Hematopoietic multipotent progenitor cell treated with erythropoietin and hydrocortisone succinate and interleukin-3 and kit ligand, for 15 days (in vitro differentiated cells): ENCODE measurements around the gene LZTR1.

Experiments used
- DNase-seq: peaks from one replicate; pipeline ENCODE4 v3.0.0-alpha.2; 2015; ENCODE audit warnings: low spot score

The LZTR1 gene

DNA sequence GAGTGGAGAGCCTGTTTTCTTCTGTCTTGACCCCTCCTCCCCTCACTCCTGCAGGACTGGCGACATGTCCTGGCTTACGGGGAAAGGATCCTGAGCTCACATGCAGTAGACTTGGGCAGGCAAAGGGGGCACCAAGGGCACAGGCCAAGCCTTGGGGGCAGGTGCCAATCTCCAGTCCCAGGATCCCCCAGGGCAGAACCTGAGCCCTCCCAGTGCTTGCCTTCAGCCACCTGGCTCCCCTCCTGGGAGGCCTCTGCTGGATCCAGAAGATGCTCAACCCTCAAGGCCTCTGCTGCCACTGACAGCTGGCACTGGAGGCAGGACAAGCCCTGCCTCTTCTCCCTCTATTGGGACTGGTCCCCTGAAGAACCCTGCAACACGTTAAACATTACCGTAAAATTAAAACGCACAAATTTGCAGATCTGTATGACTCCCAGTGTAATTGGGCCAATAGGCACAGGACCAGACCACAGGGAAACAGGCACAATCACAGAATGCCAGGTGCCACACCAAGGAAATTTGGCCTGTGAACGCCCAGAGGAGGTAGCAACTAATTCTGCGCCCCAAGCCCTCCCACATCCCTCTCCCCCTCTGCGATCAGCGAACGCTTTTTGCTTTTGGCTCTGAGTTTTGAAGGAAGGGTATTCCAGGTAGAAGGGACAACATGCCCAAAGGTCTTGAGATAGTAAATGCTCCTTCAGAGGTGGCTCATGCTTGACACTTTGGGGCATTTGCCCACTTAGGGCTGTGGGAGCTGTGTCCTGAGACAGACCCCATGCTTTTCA is 967 bp upstream of the LZTR1 start:
- no peak for DNase-seq

DNA sequence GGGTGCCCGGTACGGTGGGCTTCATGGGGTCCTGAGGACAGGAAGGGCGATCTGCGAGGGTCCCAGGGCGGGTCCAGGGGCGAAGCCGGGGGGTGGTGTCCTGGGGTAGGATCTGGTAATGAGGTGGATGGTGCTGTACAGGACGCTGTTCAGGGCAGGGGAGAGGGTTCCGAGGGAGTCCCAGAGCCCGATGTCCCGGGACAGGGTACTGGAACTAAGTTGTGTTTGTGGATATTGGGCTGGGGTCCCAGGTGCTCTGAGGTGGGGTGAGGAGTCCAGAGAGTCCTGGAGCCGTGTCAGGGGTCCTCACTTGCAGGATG is 426 bp downstream of the LZTR1 start:
- no peak for DNase-seq

DNA sequence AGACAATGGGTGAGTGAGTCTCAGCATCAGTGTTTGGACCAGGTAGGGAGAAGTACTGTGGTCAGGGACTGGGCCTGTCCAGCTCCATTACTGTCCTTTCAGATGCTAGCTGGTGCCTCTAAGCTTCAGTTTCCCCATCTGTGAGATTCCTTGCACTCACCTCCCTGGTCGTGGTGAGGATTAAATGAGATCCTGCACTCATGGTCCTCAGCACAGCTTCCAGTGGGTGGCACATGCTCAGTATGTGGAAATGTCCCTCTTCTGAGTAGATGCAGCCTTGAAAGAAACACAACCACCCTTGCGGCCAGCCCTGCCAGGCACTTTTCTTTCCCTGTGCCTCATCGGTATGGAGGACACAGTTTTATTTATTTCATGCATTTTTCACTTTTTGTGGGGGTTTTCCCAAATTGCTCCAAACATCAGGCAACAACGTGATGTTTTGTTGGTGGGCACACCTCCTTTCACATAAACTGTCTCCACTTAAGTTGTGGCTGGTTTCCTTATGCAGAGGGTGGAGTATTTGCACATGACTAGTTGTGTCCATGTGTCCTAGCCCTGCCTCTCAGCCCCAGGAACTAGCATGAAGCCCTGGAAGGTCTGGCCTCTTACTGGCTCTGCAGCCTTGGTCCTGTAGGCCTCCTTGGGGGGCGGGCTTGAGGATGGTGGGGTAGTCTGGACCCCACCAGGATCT is 1.1 kb downstream of the LZTR1 start:
- no peak for DNase-seq

DNA sequence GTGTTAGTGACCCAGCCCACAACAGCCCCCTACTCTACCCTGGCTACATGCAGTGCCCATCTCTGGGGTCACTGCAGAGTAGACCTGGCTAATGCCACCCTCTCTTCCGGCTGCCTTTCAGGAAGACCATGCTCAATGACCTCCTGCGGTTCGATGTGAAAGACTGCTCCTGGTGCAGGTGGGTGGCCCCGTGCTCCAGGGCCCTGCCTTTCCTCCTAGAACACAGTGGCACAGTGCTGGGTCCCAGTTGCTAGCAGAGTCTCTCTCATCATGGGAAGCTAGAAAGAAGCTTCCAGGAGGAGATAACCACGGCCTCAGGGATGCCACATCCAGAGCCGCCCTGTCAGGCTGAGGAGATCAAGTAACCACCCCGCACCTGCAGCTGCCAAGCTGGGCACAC is 3.6 kb downstream of the LZTR1 start:
- no peak for DNase-seq

DNA sequence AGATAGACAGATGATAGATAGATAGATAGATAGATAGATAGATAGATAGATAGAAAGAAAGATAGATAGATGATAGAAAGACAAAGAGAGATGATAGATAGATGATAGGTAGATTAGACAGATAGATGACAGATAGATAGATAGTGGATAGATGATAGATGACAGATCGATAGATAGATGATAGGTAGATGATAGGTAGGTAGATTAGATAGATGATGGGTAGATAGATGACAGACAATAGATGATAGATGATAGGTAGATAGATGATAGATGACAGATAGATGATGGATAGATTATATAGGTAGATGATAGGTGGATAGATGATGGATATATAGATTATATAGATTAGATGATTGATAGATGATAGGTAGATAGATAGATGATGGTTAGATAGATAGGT is 4.3 kb downstream of the LZTR1 start:
- no peak for DNase-seq

DNA sequence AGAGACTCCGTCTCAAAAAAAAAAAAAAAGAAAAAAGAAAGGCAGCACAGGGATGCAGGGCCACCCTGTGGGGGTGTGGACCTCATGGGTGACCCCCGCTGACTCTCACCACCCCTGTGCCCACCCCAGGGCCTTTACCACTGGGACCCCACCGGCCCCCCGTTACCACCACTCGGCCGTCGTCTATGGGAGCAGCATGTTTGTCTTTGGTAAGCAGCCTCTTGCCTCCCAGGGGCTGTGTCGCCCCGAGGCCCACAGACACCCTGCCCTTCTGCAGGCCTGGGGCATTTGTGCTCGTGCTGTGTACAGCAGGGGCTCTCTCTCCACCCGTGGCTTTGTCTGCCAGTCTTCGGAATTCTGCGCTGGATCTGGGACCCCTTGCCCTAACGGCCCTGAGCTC is 5.3 kb downstream of the LZTR1 start:
- DNase-seq, result no peak

DNA sequence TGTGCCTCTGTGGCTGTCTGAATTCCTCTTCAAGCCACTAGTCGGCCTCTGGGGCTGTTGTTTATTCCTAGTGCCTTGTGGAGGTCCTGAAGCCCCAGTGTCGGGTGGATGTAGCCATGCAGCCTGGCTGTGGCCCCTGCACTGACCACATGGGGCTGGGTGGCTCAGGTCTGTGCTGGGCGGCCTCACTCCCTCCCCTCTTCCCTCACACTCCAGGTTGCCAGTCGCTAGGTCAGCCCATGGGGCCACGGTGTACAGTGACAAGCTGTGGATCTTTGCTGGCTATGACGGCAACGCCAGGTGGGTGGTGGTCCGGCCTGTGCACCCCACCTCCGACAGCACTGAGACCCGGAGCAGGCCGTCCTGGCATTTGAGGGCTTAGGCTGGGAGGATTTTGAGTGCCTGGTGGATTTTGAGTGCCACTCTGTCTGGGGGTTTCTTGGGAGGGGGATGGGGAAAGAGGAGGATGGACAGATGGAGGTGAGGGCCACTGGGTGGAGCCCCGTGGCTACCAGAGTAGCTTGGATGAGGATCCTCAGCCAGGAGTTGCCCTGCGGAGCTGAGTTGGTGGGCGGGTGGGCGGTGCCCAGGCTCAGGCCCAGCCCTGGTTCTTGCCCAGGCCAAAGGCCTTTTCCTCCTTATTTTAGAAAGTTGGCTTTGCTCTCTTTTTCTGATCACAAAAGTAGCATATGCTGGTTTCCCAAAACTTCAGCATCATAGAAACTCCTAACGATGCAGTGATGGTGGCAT is 6.7 kb downstream of the LZTR1 start:
- no peak for DNase-seq

DNA sequence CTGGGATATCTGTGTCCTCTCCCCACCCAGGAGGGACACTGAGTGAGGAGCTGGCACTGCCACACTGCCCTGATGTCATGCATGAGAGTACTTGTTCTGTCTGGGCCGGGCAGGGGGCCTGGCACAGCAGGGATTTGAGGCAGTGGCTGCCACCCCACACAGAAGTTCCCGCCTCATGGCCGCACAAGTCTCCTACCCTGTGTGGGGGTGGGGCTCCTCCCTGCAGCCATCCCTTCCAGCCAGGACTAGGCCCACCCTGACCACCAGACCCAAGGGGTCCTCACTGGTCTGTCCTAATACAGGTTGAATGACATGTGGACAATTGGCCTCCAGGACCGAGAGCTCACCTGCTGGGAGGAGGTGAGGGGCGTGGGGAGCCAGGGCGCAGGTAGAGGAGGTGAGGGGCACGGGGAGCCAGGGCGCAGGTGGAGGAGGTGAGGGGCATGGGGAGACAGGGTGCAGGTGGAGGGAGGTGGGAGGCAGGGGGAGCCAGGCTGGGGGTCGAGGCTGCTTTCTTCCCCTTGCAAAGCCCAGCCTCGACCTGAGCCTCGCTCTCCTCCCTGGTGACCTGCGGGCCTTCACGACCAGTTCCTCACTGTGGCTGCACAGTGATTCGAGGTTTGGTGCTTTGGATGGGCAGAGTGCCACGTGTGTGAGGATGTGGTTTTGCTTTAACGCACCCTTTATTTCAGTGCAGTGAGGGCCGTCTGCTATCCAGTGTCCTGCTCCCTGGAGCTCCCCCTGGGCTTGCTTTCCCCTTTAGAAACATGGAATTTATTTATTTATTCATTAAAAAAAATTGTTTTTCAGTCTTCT is 7.4 kb downstream of the LZTR1 start:
- DNase-seq, result no peak

DNA sequence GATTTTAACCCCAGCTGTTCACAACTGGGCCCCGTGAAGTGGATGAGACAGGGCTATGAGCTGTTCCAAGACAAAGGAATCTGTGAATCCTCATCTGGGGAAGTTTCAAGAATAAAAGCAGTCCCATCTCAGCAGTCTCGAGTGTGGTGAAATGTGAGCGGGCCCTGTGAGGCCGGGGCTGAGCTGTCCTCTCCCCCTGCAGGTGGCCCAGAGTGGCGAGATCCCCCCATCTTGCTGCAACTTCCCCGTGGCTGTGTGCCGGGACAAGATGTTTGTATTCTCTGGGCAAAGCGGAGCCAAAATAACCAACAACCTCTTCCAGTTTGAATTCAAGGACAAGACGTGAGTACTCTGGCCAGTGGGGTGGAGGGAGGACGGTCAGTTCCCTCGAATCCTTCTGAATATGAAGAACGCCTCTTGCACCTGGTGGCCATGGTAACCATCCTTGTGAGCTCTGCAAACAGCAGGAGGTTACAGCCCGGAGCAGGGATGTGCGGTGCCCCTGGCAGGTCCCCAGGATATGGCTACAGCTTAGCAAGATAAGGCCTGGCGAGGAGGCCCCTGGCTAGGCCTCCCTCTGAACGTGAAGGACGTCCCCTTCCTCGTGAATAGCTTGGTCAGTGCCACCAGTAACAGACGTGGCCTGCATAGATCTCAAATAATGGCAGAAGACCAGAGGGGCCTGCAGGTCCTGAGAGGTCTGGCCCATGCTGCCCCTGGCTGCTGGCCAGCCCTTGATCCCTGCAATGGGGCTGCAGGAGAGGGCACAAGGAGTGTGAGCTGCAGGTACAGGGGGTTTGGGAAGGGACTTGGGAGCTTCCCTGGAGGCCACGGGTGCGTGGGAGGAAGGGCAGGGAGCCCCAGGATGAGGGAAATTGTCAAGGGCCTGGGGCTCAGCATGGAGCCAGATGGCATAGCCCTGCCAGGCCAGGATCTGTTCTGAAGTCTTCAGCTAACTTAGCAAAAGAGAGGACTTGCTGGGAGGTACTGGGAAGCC is 8.4 kb downstream of the LZTR1 start:
- no peak for DNase-seq

DNA sequence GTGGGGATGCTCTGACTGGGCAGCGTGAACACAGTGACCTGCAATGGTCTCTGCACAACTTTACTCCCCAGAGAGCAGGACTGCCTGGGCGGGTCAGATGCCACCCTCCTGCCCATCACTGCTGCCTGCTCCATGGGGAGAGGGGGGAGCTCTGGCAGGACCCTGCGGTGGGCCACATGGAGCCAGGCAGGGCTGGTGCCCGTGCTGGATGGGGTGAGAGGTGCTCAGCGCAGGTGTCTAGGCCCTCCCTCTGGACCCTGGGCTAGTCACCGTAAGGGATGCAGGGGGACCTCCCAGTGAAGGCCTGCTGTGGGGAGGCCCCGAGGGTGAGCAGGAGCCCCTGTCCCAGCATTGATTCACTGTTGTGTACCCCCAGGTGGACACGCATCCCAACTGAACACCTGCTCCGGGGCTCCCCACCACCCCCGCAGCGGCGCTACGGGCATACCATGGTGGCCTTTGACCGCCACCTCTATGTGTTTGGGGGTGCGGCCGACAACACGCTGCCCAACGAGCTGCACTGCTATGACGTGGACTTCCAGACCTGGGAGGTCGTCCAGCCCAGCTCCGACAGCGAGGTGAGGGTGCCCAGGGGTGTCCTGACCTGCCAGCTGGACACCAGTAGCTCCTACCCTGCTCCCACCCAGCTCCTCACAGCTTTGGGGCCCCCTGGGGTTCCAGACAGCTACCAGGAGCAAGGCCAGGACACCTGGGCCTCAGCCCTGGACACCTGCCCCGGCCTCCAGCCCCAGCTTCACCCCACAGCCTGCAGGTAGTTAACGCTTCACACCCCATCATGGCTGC is 9.4 kb downstream of the LZTR1 start:
- no peak for DNase-seq

DNA sequence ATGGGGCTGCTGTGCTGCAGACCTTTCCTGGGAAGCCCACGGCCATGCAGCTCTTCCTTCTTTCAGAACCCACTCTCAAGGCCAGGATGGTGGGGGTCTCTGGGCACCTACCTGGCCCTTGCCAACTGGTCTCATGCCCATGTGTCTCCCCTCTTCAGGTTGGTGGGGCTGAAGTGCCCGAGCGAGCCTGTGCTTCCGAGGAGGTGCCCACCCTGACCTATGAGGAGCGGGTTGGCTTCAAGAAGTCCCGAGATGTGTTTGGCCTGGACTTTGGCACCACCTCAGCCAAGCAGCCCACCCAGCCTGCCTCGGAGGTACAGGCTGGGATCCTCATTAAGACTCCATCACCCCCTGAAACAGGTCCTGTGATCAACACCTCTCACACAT is 10.0 kb downstream of the LZTR1 start:
- DNase-seq, result no peak

DNA sequence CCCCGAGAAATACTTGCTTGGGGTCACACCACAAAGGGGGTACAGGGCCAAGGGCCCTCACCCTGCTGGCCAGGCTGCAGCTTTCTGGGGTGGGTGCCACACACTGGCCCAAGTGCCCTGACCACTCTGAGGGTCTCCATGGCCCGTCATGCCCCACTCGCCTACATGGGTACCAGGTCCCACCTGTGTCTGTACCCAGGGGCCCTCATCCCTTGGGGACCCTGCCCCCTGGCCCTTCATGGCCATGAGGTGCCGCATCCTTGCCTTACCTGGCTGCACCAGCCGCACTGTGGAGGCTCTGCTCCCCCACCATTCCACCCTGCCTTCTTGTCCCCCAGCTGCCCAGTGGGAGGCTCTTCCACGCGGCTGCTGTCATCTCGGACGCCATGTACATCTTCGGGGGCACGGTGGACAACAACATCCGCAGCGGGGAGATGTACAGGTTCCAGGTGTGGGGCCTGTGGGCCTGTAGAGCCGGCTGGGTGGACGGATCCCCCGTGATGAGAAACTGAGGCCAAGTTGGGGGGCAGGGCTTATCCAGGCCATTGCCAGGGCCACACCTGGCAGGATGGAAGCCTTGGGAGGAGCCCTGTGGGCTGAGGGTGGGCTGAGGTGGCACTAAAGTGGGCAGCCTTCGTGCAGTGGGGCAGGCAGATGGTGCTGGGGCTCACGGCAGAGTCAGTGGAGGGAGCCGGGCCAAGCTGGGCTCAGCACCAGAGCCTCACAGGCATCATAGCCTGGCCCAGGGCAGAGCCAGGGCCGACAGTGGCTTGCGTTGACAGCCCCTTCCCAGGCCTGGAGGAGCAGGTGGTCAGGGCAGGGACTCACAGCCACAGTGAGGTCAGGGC is 10.6 kb downstream of the LZTR1 start:
- no peak for DNase-seq

DNA sequence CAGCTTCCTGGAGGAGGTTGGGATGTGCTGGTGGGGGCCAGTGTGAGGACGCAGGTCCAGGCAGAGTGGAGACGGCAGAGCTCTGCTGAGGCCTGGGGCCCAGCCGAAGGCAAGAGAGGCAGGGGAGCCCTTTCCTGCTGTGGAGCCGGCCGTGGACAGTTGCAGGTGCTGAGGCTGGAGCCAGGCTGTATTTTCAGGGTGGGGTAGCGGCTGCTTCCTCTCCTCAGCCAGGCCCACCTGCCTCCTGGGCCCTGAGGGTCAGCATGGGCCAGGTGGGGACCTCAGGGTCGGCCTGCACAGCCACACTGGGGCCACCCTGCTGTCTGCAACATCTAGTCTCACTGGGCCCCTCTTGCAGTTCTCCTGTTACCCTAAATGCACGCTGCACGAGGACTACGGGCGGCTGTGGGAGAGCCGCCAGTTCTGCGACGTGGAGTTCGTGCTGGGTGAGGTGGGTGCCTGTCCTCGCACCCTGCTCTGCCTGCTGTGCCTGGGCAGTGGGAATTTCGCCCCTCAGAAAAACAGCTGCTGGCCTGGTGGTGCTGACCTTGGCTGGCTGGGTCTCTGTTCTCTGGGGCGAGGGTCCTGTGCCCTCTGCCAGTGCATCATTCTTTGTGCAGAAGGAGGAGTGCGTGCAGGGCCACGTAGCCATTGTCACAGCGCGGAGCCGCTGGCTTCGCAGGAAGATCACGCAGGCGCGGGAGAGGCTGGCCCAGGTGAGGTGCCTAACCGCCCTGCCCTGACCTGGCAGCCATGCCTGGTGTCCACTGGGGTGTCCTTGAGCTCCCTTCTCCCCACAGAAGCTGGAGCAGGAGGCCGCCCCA is 11.4 kb downstream of the LZTR1 start:
- no peak for DNase-seq

DNA sequence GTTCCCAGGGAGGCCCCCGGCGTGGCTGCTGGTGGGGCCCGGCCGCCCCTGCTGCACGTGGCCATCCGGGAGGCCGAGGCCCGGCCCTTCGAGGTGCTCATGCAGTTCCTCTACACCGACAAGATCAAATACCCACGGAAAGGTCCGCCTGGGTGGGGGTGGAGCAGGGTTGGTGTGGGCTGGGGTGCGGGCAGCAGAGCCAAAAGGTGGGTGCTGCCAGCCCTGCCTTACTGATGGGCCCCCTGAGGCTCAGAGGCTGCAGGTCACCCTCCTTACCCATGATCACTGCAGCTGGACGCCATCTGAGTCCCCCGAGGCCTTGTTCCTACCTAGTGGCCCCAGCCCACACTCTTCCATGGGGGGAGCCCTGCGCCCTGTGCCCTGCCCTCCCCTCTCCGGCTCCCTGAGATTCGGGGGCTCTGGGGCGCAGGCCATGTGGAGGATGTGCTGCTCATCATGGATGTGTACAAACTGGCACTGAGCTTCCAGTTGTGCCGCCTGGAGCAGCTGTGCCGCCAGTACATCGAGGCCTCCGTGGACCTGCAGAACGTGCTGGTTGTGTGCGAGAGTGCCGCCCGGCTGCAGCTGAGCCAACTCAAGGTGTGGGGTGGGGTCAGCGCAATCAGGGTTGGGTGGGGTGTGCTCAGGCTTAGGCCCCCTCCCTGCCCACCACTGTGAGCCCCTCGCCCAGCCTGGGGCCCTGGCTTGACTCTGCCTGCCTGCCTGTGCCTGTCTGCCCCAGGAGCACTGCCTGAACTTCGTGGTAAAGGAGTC is 12.2 kb downstream of the LZTR1 start:
- DNase-seq, result no peak

DNA sequence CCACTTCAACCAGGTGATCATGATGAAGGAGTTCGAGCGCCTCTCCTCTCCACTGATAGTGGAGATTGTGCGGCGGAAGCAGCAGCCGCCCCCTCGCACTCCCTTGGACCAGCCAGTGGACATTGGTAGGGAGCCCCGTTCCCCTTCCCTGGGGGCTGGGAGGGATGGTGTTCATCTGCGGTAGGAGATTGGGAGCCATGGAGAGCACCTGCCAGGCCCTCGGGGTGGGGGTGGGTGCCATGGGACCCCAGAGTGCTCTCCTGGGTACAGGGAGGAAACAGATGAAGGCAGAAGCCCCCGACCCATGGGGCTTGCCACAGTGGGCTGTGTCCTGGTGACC is 12.8 kb downstream of the LZTR1 start:
- no peak for DNase-seq

DNA sequence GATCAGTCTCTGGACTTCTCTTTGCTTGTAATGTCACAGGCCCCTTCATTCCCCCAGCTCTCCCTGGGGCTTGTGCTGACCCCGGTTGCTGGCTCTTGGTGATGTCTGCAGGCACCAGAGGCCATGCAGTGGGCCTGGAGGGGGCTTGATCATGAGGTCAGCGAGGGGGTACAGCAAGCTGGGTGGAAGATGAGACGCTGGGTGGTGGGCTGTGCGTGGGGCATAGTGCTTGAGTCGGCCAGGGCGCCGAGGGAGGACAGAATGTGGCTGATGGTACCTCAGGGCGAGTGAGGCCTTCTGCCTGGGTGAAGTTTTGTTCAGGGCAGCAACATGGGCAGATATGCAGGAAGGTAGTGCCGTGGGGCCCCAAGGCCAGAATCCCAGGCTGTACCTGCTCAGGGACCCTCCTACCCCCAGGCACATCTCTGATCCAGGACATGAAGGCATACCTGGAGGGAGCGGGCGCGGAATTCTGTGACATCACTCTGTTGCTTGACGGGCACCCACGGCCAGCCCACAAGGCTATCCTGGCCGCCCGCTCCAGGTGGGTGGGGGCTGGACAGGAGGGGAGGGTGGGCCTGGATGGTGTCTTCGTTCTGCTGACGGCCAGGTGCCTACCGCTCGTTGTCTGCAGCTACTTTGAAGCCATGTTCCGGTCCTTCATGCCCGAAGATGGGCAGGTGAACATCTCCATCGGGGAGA is 13.4 kb downstream of the LZTR1 start:
- DNase-seq, result no peak

DNA sequence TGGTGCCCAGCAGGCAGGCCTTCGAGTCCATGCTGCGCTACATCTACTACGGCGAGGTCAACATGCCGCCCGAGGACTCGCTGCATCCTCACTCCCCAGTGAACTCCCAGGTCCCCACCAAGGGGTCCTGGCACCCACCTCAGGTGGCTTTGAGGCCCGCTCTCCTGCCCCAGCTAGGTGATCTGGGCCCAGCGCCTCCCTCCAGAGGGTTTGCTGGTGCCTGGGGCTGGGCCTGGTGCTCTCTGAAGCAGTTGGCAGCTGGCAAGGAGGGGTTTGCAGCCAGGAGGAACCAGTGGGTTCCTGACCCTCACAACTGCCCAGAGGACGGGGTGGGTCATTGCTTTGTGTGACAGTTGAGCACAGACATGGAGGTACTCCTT is 13.9 kb downstream of the LZTR1 start:
- no peak for DNase-seq
